NT2/D1 (cell line): Measurements from ENCODE around the gene HOXD3.
A peak's percentile ranks its signal among the peaks of the same experiment; 100 is the strongest.

Source experiments
- DNase-seq: peaks from one replicate; pipeline ENCODE4 v3.0.0-alpha.2; 2011; ENCODE audit warnings: low read depth, low spot score
- H3K27me3 ChIP-seq: 2 replicates; pipeline ENCODE4 v1.6.0; 2011; ENCODE audit warnings: mild to moderate bottlenecking; ENCODE audit not compliant: insufficient read length, insufficient read depth
- H3K36me3 ChIP-seq: 2 replicates; pipeline ENCODE4 v1.6.1; 2011; ENCODE audit warnings: mild to moderate bottlenecking, low read length, mixed read lengths; ENCODE audit not compliant: insufficient read depth, insufficient read length
- H3K4me1 ChIP-seq: 2 replicates; pipeline ENCODE4 v1.5.1; 2011; ENCODE audit not compliant: insufficient read depth, insufficient read length
- H3K4me3 ChIP-seq: 2 replicates; pipeline ENCODE4 v1.5.1; 2011; ENCODE audit warnings: low read depth; ENCODE audit not compliant: insufficient read length
- H3K9ac ChIP-seq: 2 replicates; pipeline ENCODE4 v1.6.0; 2011; ENCODE audit warnings: low read depth; ENCODE audit not compliant: insufficient read length
- H3K9me3 ChIP-seq: 2 replicates; pipeline ENCODE4 v1.5.1; 2011; ENCODE audit warnings: mild to moderate bottlenecking, low read length; ENCODE audit not compliant: insufficient read depth
- SUZ12 ChIP-seq: IDR thresholded peaks from 2 replicates; pipeline ENCODE4 v1.6.1; 2011; ENCODE audit not compliant: insufficient read length, insufficient read depth; ENCODE audit errors: extremely low read depth
- YY1 ChIP-seq: IDR thresholded peaks from 2 replicates; pipeline ENCODE4 v1.6.1; 2011; ENCODE audit not compliant: insufficient read length, insufficient read depth
- ZNF274 ChIP-seq: IDR thresholded peaks from 2 replicates; pipeline ENCODE4 v1.6.1; 2011; ENCODE audit warnings: mild to moderate bottlenecking, low read depth, low read length

Gene HOXD3

DNA sequence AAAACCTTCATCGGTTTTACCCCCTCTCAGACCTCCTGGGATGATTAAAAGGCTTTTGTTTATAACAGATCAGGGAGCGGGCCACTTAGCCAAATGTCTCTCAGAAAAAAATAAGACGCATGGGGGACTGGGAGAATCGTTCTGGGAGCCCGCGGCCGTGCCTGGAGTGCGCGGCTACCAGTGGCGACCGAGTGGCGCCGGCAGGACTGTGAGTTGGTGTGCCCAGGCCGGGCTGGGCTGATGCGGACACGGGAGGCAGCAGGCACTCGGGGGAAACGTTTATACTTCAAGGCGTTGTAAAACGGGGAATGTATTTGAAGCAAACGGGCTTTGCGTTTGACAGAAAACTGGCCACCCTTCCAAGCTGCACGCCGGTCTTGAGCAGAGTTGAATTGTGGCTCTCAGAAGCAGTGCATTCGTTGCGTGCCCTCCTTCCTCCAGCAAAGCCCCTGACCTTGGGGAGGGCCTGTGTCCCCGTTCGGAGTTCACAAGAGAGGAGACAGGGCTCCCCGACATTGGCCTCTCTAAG is 45.2 kb upstream of the HOXD3 start:
- H3K27me3 ChIP-seq: peaks cover 98% of the 10 kb centered on the region
- H3K4me3 ChIP-seq: no peak overlapping the region
- no peak for DNase-seq

GRCh38 chr2:176112375-176113302 is 44.5 kb upstream of the HOXD3 start:
- Histone ChIP-seq H3K9ac (no peak overlapping the region), H3K27me3 (peaks cover 99% of the 10 kb centered on the region), H3K9me3 (peaks cover 10% of the 10 kb centered on the region; the same call in 1 of the 2 replicates), H3K4me3 (no peak overlapping the region), H3K36me3 (peaks cover 13% of the 10 kb centered on the region), H3K4me1 (peaks cover 3% of the 10 kb centered on the region)
- TF ChIP-seq SUZ12: no peak
- no peak for TF ChIP-seq ZNF274
- TF ChIP-seq YY1: no peak
- no peak for DNase-seq

More for the DNA sequence above, 45.2 kb upstream of the HOXD3 start:
- 0 out of 2 replicates have a peak, but pooled peaks cover 4% of the 10 kb centered on the region for H3K9me3 ChIP-seq
- TF ChIP-seq ZNF274: no peak
- no peak for TF ChIP-seq SUZ12
- no peak for TF ChIP-seq YY1
- no peak overlapping the region for H3K9ac ChIP-seq
- H3K4me1 ChIP-seq: peaks cover 3% of the 10 kb centered on the region
- peaks cover 7% of the 10 kb centered on the region for H3K36me3 ChIP-seq

- TF ChIP-seq SUZ12: no peak
- TF ChIP-seq ZNF274: no peak
- no peak for TF ChIP-seq YY1
- H3K9ac ChIP-seq: no peak overlapping the region
- no peak for DNase-seq
- H3K4me3 ChIP-seq: no peak overlapping the region
- peaks cover 10% of the 10 kb centered on the region; the same call in 1 of the 2 replicates for H3K9me3 ChIP-seq
- peaks cover 15% of the 10 kb centered on the region for H3K36me3 ChIP-seq
- H3K27me3 ChIP-seq: peaks cover 99% of the 10 kb centered on the region
- H3K4me1 ChIP-seq: peaks cover 2% of the 10 kb centered on the region
Observed at GRCh38 chr2:176114120-176114929, 42.8 kb upstream of the HOXD3 start.

DNA sequence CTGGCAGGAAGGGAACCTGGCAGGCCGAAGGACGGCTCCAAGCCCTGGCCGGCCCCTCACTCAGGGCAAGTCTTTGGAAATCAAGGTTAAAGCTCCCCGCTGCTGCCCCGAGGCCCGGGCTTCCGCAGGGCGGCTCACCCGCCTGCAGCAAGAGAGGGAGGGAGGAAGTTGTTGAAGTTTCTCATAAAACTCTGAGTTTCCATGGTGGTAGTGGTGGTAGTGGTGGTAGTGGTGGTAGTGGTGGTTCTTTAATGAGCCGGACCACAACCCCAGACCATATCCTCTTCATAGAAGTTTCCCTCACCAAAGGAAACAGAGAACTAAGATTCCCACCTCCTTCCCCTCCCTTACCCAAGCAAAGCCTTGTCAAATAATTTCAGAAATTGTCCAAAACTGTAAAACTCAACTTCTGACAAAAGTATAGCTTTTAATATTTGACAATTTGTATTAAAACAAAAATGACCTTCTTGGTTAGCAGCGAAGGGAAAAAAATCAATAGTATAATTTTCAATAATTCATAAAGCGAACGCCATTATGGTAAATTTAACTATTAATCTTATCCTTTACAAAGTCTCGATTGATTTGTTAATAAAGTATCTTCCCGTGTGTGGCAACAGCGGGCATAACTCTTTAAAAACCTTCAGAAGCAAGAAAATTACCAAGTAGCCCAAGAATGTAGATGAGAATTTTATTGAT is 42.0 kb upstream of the HOXD3 start:
- TF ChIP-seq YY1: no peak
- no peak for TF ChIP-seq SUZ12
- no peak for TF ChIP-seq ZNF274
- Histone ChIP-seq H3K27me3 (peaks cover 99% of the 10 kb centered on the region), H3K9ac (no peak overlapping the region), H3K4me3 (no peak overlapping the region), H3K9me3 (peaks cover 10% of the 10 kb centered on the region; the same call in 1 of the 2 replicates), H3K36me3 (peaks cover 15% of the 10 kb centered on the region), H3K4me1 (peaks cover 2% of the 10 kb centered on the region)
- DNase-seq: no peak

GRCh38 chr2:176115883-176116813 is 41.0 kb upstream of the HOXD3 start, which contains the start of gene HOXD10:
TSS of gene HOXD10 (plus strand) at chr2:176116778. CDS start at chr2:176116834, 56 bp downstream.
- H3K4me3 ChIP-seq: peak within 1 kb of the TSS; percentile 15
- no peak for DNase-seq
- no peak for TF ChIP-seq YY1
- TF ChIP-seq SUZ12: no peak
- no peak for TF ChIP-seq ZNF274
- peaks cover 99% of the 10 kb centered on the region for H3K27me3 ChIP-seq
- H3K9me3 ChIP-seq: peaks cover 10% of the 10 kb centered on the region; the same call in 1 of the 2 replicates
- no peak within 1 kb of the TSS for H3K9ac ChIP-seq
- H3K36me3 ChIP-seq: peaks cover 15% of the 10 kb centered on the region
- H3K4me1 ChIP-seq: peaks cover 2% of the 10 kb centered on the region
